Astrocyte of the spinal cord (primary cell): Measurements from ENCODE around the gene STKLD1.

ENCODE experiments used
- DNase-seq: peaks from one replicate; pipeline ENCODE4 v3.0.0; 2011; ENCODE audit warnings: low read depth, low spot score
- H3K4me3 ChIP-seq: 2 replicates; pipeline ENCODE4 v1.5.1; 2011; ENCODE audit warnings: low read depth, mild to moderate bottlenecking, low read length, moderate library complexity
- in situ Hi-C: cut with HindIII; loops from 2 replicates; pipeline ENCODE4 v1.10.0; 2017; ENCODE audit warnings: low sequenced_read_pairs
- TF ChIP-seq, protein P1 (sequence below): IDR thresholded peaks from 2 replicates; pipeline ENCODE4 v1.5.1; 2012; ENCODE audit warnings: low read depth, mild to moderate bottlenecking, low read length, inconsistent platforms

The STKLD1 gene

DNA sequence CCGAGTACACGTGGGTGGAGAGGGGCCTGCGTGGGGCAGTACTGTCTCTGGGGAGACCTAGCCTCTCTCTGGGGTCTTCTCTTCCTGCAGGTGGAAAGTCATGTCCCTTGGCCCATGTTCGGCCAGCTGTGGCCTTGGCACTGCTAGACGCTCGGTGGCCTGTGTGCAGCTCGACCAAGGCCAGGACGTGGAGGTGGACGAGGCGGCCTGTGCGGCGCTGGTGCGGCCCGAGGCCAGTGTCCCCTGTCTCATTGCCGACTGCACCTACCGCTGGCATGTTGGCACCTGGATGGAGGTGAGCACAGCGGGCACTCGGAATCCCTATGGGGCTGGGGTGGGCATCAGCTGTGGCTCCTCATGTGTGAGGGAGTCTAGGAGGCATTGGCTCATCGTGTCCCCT is 78.2 kb downstream of the STKLD1 start:
- TF ChIP-seq, protein P1, sequence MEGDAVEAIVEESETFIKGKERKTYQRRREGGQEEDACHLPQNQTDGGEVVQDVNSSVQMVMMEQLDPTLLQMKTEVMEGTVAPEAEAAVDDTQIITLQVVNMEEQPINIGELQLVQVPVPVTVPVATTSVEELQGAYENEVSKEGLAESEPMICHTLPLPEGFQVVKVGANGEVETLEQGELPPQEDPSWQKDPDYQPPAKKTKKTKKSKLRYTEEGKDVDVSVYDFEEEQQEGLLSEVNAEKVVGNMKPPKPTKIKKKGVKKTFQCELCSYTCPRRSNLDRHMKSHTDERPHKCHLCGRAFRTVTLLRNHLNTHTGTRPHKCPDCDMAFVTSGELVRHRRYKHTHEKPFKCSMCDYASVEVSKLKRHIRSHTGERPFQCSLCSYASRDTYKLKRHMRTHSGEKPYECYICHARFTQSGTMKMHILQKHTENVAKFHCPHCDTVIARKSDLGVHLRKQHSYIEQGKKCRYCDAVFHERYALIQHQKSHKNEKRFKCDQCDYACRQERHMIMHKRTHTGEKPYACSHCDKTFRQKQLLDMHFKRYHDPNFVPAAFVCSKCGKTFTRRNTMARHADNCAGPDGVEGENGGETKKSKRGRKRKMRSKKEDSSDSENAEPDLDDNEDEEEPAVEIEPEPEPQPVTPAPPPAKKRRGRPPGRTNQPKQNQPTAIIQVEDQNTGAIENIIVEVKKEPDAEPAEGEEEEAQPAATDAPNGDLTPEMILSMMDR: no peak
- in situ Hi-C loops: no loop called here
- no peak overlapping the region for H3K4me3 ChIP-seq
- no peak for DNase-seq

DNA sequence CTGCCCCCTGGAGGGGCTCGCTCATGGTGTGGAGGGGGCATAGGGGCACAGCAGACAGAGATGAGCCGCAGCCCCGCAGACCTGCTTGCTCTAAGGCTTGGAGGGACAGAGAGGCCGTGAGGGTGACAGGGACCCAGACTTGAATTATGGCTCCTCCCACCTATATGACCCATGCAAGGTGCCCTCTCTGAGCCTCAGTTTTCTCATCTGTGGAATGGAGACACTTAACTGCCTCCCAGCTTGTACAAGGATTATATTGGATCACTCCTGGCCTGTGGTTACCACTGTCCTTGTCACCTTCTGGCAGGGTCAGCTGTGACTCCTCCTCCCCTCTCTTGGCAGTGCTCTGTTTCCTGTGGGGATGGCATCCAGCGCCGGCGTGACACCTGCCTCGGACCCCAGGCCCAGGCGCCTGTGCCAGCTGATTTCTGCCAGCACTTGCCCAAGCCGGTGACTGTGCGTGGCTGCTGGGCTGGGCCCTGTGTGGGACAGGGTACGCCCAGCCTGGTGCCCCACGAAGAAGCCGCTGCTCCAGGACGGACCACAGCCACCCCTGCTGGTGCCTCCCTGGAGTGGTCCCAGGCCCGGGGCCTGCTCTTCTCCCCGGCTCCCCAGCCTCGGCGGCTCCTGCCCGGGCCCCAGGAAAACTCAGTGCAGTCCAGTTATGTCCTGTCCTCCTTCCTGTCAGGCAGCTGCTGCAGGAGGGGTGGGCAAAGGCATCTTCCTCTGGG is 78.9 kb downstream of the STKLD1 start:
- in situ Hi-C loops: no loop called here

More for the DNA sequence above, 78.9 kb downstream of the STKLD1 start:
- no peak overlapping the region for H3K4me3 ChIP-seq
- TF ChIP-seq, protein P1: no peak
- DNase-seq: no peak
